HG03342 (cell line): ENCODE data around the gene ATP1A1.

Experiments used
- ATAC-seq: cut with Tn5 transposase; IDR thresholded peaks from one replicate; pipeline ENCODE4 v1.9.1; 2021; ENCODE audit warnings: mild to moderate bottlenecking, moderate library complexity; ENCODE audit not compliant: unreplicated experiment

ATP1A1 gene

GRCh38 chr1:116370181-116370580 is 2.9 kb upstream of the ATP1A1 start:
- ATAC-seq: no peak

DNA sequence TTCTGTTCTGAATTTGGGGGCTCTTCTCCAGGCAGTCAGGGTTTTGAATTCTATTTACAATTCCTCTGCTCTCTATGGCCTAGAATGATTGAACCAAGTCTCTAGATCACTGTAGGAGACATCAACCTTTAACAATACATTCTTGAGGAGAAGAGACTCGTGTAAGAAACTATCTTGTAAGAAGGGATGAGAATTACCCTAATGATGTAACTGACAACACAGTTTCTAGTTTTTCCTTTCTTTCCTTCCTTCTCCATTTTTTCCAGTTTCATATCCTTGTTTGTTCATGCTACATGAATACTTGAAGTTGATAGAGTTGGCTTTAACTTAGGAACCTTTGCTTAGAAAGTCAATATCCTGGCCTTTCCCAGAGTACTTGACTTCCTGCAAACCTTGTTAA is 1.3 kb upstream of the ATP1A1 start:
- ATAC-seq: no peak

DNA sequence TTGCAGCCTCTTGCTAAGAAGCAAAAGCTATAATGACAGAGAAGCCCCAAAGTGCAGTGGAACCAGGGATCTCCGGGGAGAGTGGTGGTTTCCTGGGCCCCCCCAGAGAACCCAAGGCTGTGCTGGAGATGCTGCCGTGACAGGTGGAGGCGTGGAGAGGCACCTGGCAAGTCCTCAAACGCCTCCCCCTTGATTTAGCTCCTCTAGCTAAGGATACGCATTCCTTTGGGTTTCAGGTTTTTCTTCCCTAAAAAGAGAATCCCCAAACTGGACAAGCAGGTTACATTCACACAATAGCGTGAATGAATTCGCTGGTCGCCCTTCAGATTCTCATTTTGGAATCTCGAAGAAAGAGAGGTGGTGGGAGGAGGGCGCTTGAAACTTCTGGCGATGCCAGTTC is 853 bp upstream of the ATP1A1 start:
- ATAC-seq: no peak

- ATAC-seq: peak; percentile 7
Measured at GRCh38 chr1:116373431-116374352, 648 bp downstream of the ATP1A1 start.

- no peak for ATAC-seq
Measured at GRCh38 chr1:116374353-116375147, 1.5 kb downstream of the ATP1A1 start.

DNA sequence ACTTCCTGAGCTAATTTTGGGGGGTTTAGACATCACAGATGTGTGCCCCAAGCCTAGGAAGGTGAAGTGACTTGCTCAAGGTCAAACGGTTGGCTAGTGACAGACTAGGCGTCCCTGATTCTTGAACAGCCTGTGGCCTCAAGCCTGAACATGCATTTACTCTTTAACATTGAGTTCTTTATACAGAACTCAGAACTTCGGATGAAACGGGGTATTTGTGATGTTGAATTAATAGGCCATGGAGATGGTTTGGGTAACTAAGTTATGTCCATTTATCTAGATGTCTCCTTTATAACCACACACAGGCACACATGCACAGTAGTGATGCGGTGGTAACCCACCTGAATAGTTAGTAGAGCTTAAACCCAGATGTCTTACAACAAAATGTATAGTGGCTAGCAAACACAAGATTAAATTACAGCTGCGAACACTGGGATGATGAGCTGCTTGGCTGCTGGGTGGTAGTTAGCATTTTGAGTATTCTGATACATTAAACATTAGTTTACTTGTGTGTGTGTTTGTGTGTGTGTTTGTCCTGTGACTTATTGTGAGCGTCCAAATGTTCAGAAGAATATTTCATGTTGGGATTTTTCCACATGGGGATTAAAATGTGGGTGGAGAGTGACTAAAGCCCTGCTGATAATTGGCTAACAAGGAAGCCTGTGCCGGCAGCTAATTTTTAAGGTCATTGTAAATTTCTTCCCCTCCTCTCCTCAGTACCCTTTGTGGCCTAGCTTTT is 2.3 kb downstream of the ATP1A1 start:
- no peak for ATAC-seq

DNA sequence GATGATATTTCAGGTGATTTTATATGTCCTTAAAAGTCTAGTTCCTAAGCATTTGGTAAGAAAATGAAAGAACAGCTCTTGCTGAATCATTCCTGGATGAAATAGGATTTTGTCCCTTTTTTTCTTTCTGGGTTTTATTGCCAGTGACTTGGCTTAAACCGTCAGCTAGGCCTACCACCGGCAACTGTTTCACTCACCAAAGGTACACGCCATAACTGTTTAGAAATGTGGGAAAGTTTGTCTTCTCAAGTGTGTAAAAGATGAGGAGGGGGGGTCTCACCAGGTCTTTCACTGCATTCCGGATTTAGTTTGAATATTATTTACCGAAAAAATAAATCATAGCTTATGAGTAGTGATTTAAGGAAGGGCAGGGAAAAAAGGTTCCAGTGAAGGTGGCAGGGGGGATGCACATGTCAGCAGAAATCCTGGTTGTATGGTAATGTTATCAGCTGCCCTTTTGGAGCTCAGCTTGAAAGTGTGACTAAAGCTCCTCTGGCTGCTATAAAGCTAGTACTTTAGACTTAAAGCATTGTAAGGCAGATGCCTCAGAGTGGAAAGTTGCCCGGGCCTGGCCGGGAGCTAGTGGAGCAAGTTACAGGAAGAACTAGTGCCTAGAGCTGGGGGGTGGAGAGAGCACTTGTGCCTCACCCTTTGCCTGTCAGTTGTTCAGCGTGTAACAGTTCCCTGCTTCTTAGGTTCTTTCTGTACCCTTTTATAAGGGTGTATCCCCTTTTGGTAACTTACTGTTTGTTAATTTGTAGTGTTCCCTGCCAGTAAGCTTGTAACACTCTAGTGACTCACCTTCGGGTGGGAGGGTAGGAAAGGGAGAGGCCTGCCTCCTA is 3.1 kb downstream of the ATP1A1 start:
- ATAC-seq: no peak

DNA sequence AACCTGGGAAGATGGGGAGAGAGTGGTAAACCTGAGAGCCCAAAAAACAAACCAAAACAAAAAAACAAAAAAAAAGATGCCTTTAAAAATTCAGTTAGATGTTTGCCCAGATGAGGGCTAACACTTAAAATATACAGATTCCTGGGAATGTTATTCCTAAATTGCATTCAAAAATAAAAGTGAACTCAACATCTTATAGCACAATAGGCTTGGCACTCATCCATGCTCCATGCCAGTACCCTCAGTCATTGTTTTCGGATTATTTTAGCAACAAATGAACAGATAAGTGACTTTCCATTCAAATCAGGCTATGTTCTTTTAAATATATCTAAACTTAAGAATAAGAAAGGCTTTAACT is 3.7 kb downstream of the ATP1A1 start:
- ATAC-seq: no peak

GRCh38 chr1:116377541-116378529 is 4.8 kb downstream of the ATP1A1 start:
- peak; percentile 64 for ATAC-seq

GRCh38 chr1:116379057-116379630 is 6.1 kb downstream of the ATP1A1 start:
- no peak for ATAC-seq

DNA sequence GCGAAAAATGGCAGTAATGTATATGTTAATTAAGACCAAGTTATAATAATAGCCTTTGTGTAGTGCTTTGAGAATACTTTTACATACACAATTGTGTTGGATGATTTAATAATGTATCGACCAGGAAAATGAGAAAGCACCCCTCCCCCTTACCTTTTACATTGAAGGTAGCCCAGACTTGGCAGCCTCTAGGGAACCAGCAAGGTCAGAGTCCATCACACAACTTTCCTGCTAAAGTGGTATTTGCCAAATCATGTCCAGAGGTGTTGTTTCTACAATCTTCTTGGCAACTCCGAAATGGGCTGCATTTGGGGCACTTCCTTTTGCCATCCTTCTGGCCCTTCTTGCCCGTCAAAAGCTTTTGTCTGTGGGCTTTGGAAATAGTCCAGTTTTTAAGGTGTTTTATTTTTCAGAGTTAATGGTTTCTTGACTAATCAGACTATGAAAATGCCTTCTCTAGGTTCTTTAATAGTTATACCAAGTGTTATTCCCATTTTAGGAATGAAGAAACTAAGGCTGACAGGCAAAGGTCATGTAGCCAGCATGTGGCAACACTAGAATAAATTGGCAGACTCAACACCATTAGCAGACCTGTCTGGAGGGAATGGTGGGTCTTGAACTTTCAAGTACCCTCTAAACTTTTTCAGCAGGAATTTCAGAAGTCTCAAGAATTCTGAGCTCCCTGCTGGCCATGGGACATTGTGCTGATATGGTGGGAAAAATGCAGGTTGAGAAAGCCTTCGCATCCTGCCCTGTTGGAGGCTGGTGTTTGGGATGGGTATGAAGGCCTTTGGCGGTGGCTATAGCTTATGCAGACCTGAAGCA is 6.8 kb downstream of the ATP1A1 start:
- no peak for ATAC-seq

- ATAC-seq: no peak
Measured at GRCh38 chr1:116380499-116381242, 7.6 kb downstream of the ATP1A1 start.

DNA sequence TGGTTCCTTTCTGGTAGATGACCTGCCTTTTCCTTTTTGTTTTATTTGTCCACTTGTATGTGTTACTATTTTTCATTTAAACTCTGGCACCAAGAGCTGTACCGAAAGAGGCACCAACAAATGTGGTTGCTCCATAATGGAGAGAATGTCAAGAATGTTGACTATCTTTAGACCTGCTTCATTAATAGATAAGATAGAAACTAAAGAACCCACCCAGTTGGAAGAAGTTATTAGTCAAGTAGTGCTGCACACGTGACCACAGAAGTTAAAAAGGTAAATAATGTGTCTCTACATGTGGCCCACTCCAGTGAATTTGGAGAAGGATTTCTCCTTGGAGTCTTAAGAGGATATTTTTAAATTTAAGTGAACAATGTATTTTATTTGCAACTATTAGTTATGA is 9.3 kb downstream of the ATP1A1 start:
- no peak for ATAC-seq

GRCh38 chr1:116382857-116383483 is 9.9 kb downstream of the ATP1A1 start:
- no peak for ATAC-seq

DNA sequence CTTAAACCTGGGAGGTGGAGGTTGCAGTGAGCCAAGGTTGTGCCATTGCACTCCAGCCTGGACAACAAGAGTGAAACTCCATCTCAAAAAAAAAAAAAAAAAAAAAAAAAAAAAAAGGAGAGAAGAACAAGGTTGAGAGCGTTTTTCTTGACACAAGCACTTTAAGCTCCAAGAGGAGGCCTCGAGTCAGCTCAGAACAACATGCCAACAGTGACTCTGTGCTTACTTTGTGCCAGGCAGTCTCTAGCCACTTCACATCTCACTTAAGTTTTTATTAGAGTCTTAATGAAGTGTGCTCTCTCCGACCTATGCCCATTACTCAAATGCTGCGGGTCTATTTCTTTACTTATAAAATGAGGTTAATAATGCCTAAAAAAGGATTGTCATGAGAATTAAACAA is 13.0 kb downstream of the ATP1A1 start:
- ATAC-seq: no peak

DNA sequence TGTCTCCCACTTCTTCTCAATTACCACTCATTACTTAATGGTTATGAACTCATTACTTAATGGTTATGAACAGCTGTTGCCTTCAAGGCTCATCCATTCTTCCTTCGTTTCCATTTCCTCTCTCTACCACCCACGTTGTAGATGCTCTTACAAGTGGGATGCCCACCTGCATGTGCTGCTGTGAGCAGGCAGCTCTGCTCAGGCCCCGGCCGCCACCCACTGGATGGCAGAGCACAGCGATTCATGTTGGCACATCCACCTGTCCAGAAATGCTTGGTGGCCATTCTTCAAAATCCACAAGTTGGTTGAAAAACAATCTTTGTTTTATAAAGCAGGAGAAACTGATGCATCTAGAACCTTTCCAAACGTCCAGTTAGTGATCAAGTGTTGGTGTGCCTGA is 14.5 kb downstream of the ATP1A1 start:
- ATAC-seq: no peak

DNA sequence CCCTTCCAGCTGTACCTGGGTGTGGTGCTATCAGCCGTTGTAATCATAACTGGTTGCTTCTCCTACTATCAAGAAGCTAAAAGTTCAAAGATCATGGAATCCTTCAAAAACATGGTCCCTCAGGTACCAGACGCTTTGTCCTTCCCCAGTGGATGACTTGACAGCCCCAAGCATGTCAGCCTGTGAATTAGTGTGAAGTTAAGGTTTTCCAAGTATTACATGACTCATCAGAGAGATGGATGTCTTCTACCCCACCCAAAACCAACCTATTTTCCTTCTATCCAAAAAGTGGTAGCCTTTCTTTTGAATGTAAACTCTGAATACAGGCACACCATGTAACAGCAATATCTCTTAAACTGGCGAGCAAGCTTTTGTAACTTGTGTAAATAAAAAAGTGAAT is 15.1 kb downstream of the ATP1A1 start:
- no peak for ATAC-seq
